BJ (cell line): ENCODE data around the gene RPL41. TPM values are rescaled to one million over a fixed set of nuclear protein-coding genes. Genes with fewer than 3 reads are reported as not detected.

Source experiments
- CTCF ChIA-PET: fragments of 350-600 bp; formaldehyde crosslinking; extraction: SDS; loops from one replicate; lab custom pipeline; 2021; ENCODE audit warnings: antibody characterized with exemption, inconsistent platforms; lab: Yijun Ruan, JAX
- POLR2A ChIA-PET: fragments of 300-600 bp; sonication (Branson Sonifier 250); formaldehyde crosslinking; extraction: SDS; loops from one replicate; lab custom pipeline; 2021; ENCODE audit warnings: antibody characterized with exemption; lab: Charles Lee
- DNase-seq: peaks from one replicate; pipeline ENCODE4 v3.0.0-alpha.2; 2011; ENCODE audit warnings: low read depth
- H3K27me3 ChIP-seq: 2 replicates; pipeline ENCODE4 v1.6.0; 2011; ENCODE audit warnings: low read length; ENCODE audit not compliant: control insufficient read depth, insufficient read depth
- H3K36me3 ChIP-seq: 2 replicates; pipeline ENCODE4 v1.5.1; 2011; ENCODE audit warnings: low read length; ENCODE audit not compliant: control insufficient read depth, insufficient read depth
- H3K4me3 ChIP-seq: 2 replicates; pipeline ENCODE4 v1.5.1; 2011; ENCODE audit warnings: low read depth, mild to moderate bottlenecking, control low read depth, low read length
- polyA plus RNA-seq: library from polyadenylated mRNA; depleted of rRNA; stranded (reverse); fragments of >200 nt; gene quantifications from 2 replicates; pipeline ENCODE4 v1.2.3, GENCODE V29; 2011
- TF ChIP-seq, protein P1 (sequence below): IDR thresholded peaks from 2 replicates; pipeline ENCODE4 v1.5.1; 2011; ENCODE audit warnings: low read depth, mild to moderate bottlenecking, control low read depth, inconsistent platforms, low read length, moderate library complexity; ENCODE audit not compliant: insufficient read depth

Gene RPL41
- polyA plus RNA-seq, 1 experiment, result 5,645 TPM

DNA sequence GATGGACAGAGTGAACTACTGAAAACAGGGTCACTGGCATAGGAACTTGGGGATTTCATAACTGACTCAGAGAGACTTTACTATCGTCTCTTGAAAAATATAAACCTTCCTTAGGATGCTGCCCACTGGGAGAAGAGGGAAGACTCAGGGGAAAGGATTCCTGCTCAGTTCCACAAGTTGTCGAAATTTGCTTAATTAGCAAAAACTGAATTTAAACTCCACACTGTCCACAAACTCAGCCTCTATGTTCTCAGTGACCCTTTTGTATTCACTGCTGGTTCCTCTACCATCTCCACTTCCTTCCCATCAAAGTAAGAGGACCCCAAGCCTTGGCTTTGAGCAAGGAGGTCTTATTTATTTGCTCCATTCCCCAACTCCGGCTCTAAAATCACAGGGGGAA, 28.8 kb downstream of the RPL41 start:
- Histone ChIP-seq H3K27me3 (no peaks in the 10 kb centered on the region), H3K4me3 (no peak overlapping the region), H3K36me3 (peaks cover 21% of the 10 kb centered on the region)
- CTCF ChIA-PET, result interaction anchor here (4.0 kb wide), 1 partner anchor 19 kb away, joined by 21 read pairs; no protein-coding TSS in a partner anchor
- TF ChIP-seq, protein P1, sequence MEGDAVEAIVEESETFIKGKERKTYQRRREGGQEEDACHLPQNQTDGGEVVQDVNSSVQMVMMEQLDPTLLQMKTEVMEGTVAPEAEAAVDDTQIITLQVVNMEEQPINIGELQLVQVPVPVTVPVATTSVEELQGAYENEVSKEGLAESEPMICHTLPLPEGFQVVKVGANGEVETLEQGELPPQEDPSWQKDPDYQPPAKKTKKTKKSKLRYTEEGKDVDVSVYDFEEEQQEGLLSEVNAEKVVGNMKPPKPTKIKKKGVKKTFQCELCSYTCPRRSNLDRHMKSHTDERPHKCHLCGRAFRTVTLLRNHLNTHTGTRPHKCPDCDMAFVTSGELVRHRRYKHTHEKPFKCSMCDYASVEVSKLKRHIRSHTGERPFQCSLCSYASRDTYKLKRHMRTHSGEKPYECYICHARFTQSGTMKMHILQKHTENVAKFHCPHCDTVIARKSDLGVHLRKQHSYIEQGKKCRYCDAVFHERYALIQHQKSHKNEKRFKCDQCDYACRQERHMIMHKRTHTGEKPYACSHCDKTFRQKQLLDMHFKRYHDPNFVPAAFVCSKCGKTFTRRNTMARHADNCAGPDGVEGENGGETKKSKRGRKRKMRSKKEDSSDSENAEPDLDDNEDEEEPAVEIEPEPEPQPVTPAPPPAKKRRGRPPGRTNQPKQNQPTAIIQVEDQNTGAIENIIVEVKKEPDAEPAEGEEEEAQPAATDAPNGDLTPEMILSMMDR, result no peak
- DNase-seq, result no peak
- POLR2A ChIA-PET, result no interaction called here

DNA sequence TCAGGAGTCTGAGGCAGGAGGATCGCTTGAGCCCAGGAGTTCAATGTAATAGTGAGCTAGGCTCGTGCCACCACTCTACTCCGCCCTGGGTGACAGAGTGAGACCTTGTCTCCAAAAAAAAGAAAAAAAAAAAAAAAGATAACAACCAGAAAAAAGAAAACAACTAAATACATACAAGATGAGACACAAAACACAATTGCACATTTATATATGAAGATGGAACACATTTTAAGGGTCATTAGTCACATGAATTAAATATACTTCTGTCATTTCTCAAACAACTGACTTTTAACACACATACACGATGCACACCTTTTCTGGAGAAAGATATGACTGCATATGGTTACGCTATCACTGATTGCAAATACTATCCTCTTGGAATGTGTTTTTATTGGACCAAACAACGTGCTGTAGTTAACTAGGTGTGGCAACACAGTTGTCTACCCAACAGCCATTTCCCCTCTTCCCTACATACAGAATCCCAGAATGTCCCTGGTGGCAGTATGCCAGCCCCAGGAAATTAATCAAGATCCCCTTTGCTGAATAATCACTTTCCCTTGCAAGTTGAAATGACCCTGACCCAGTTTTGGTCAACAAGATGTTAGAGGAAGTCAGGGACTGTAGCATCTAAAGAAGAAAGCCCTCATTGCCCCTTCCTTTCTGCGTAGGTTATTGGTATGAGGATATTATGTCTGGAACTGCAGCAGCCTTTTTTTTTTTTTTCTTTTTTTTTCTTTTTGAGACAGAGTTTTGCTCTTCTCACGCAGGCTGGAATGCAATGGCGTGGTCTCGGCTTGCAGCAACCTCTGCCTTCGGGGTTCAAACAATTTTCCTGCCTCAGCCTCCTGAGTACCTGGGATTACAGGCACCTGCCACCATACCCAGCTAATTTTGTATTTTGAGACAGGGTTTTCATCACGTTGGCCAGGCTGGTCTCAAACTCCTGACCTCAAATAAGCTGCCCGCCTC, 30.3 kb downstream of the RPL41 start:
- H3K4me3 ChIP-seq, result no peak overlapping the region
- H3K27me3 ChIP-seq, result no peaks in the 10 kb centered on the region
- TF ChIP-seq, protein P1, result no peak
- ChIA-PET POLR2A (no interaction called here), CTCF (interaction anchor here (0.8 to 1.3 kb wide), 2 partner anchors 21 to 27 kb away, joined by 3 to 4 read pairs; no protein-coding TSS in a partner anchor)
- no peak for DNase-seq
- H3K36me3 ChIP-seq, result peaks cover 18% of the 10 kb centered on the region

DNA sequence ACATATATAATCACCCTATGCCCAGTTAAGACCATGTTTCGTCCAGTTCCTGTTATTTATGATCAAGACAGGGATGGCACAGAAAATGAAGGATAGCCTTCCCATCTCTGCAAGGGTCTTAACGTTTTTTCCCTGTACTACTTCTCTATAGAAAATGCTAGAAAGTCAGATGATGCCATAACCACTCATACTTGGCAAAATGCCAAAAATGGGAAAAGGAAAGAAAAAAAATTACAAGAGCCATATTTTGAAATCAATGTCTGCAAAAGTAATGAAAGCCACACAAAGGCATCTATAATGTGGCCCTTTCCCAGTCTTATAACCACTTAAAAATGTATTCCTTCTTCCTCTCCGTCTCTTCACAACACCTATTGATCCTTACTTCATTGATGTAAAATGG, 34.1 kb downstream of the RPL41 start:
- TF ChIP-seq, protein P1, result no peak
- DNase-seq, result no peak
- peaks cover 2% of the 10 kb centered on the region; the same call in 1 of the 2 replicates for H3K36me3 ChIP-seq
- H3K27me3 ChIP-seq, result no peaks in the 10 kb centered on the region
- ChIA-PET POLR2A (no interaction called here), CTCF (interaction anchor here (2.4 kb wide), 1 partner anchor 12 kb away, joined by 9 read pairs; no protein-coding TSS in a partner anchor)
- no peak overlapping the region for H3K4me3 ChIP-seq

DNA sequence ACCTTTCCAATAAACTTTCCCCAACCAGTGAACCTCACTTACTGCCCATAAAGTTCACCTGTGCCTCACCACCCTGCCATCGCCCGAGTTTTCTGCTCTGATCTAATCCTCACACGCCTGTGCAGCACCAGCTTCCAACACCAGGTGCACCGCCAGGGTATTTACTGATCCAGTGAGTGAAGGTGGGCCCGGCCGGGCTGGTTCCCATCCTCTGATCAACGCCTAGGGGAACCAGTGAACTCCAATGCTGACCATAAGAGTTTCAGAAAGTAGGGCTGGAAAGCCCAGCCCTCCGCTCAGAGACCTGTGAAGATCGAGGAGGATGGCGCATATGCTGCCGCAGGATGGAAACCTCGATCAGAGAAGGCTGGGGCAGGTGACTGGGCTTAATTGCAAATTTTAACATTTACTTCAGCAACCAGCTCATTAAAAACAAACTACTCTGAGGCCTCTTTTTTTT, 35.3 kb downstream of the RPL41 start:
- no peak for DNase-seq
- ChIA-PET CTCF (interaction anchor here (0.9 to 2.4 kb wide), 6 partner anchors 9 to 70 kb away, joined by 3 to 9 read pairs (median 4); partner anchors contain the start of genes ESYT1 and RNF41), POLR2A (no interaction called here)
- Histone ChIP-seq H3K36me3 (peaks cover 2% of the 10 kb centered on the region; the same call in 1 of the 2 replicates), H3K4me3 (peak overlapping the region; percentile 57), H3K27me3 (no peaks in the 10 kb centered on the region)
- TF ChIP-seq, protein P1, result peak; percentile 52

DNA sequence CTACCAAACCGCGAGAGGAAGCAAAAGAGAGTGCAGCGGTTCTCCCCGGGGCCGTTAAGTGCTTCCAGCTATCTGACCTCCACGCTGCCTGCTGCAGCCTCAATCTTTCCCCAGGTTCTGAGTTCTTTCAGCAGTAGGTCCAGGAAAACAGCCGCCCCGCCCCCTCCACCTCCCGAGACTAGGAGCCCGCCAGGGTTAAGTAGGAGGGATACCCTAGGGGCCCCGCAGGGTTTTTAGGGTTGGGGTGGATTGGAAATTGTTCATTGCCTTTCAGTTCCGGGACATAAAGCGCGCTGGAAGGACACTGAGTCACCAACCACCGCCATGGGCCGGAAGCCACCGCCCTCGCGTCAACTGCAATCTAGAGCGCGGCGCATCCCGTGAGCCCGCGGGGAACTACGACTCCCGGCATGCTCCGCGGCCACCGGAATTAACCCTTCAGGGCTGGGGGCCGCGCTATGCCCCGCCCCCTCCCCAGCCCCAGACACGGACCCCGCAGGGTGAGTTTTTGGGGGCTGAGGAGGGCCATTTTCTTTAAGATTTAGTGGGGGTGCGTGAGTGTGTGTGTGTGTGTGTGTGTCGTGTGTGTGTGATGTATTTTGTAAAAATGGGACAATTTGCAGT, 35.8 kb downstream of the RPL41 start, which contains the start of gene MYL6B:
TSS of gene MYL6B (plus strand) at position 456 of the 624 bp plus-strand sequence. CDS start 1,332 bp downstream, outside the sequence.
- ChIA-PET CTCF (interaction anchor here (1.0 to 2.4 kb wide), 5 partner anchors 10 to 69 kb away, joined by 3 to 9 read pairs (median 4); partner anchors contain the start of genes ESYT1 and RNF41), POLR2A (no interaction called here)
- peak within 1 kb of the TSS; percentile 57 for H3K4me3 ChIP-seq
- TF ChIP-seq, protein P1, result no peak
- H3K36me3 ChIP-seq, result peaks cover 2% of the 10 kb centered on the region; the same call in 1 of the 2 replicates
- H3K27me3 ChIP-seq, result no peaks in the 10 kb centered on the region
- DNase-seq, result peak; percentile 41
